K562 (cell line): ENCODE results near the gene SLC4A4. TPM values are rescaled to one million over a fixed set of nuclear protein-coding genes. Genes with fewer than 3 reads are reported as not detected.

Experiments
- ATAC-seq: fragments of 200-7000 bp; cut with Tn5 transposase; 3 replicates; pipeline ENCODE4 v1.9.1; 2020; ENCODE audit warnings: moderate library complexity
- BruUV-seq: library from RNA; stranded (reverse); fragments of 400-500 nt; replicated peaks from 2 replicates; lab custom pipeline; 2021; lab: Mats Ljungman, UMichigan
- CTCF ChIA-PET: fragments of 300-600 bp; formaldehyde crosslinking; extraction: SDS; loops from one replicate; lab custom pipeline; 2021; ENCODE audit warnings: low intra/inter-chr PET ratio; lab: Yijun Ruan, JAX
- POLR2A ChIA-PET: fragments of 300-600, 350-650 bp; sonication (Branson Sonifier 250); formaldehyde crosslinking; extraction: SDS; loops from one replicate; lab custom pipeline; 2021; ENCODE audit warnings: antibody characterized with exemption, inconsistent platforms; lab: Yijun Ruan, JAX
- DNase-seq, 4 experiments: peaks; one replicate each; pipeline versions ENCODE4 v3.0.0 to v3.0.0-alpha.2; 2011 to 2018; ENCODE audit warnings: low spot score in 3 of 4, mixed read lengths in 3 of 4; ENCODE audit errors: extremely low read depth in 1 of 4
- FAIRE-seq: peaks from 2 replicates; lab custom pipeline; 2011; peaks lifted over from hg19 to GRCh38; lab: Jason Lieb, UNC
- H2AFZ ChIP-seq: 2 replicates; pipeline ENCODE4 v1.6.0; 2011; ENCODE audit warnings: low read depth, low read length, control low read depth, inconsistent platforms
- H3K27ac ChIP-seq: fragments of 200-600 bp; 3 replicates; pipeline ENCODE4 v1.8.0; 2011; ENCODE audit warnings: low read depth, mild to moderate bottlenecking, control low read depth, inconsistent platforms, low read length, moderate library complexity, mixed read lengths; ENCODE audit errors: extremely low read depth
- H3K27me3 ChIP-seq, 2 experiments: fragments of 300-600 bp in 1 of 2; 2 replicates in 1 of 2; 3 replicates in 1 of 2; pipeline versions ENCODE4 v1.6.0 to v1.8.0; 2011; ENCODE audit warnings: inconsistent platforms in 2 of 2, low read length in 2 of 2, mild to moderate bottlenecking in 1 of 2, mixed read lengths in 1 of 2, moderate library complexity in 1 of 2; ENCODE audit not compliant: control insufficient read depth in 2 of 2, insufficient read depth in 2 of 2
- H3K36me3 ChIP-seq: fragments of 300-600 bp; 3 replicates; pipeline ENCODE4 v1.8.0; 2011; ENCODE audit warnings: mild to moderate bottlenecking, low read length, inconsistent platforms; ENCODE audit not compliant: control insufficient read depth, insufficient read depth
- H3K4me1 ChIP-seq, 2 experiments: fragments of 200-600 bp in 1 of 2; replicated peaks in 1 of 2; 2 replicates in 1 of 2; 3 replicates in 1 of 2; pipeline versions ENCODE4 v1.5.1 to v1.8.0; 2011; ENCODE audit warnings: inconsistent platforms in 2 of 2, low read length in 2 of 2, mild to moderate bottlenecking in 1 of 2, mixed read lengths in 1 of 2, moderate library complexity in 1 of 2; ENCODE audit not compliant: control insufficient read depth in 2 of 2, insufficient read depth in 2 of 2
- H3K4me2 ChIP-seq: 2 replicates; pipeline ENCODE4 v1.6.1; 2011; ENCODE audit warnings: low read length, control low read depth, inconsistent platforms, mixed read lengths; ENCODE audit not compliant: insufficient read depth
- H3K4me3 ChIP-seq: fragments of 200-600 bp; sonication (generic), shearing (Covaris generic); 2 replicates; pipeline ENCODE4 v1.5.1; 2016; ENCODE audit warnings: control low read depth, inconsistent platforms
- H3K79me2 ChIP-seq: fragments of 200-600 bp; 3 replicates; pipeline ENCODE4 v1.8.0; 2011; ENCODE audit warnings: low read length, inconsistent platforms; ENCODE audit not compliant: control insufficient read depth, insufficient read depth
- H3K9ac ChIP-seq, 2 experiments: 2 replicates each; pipeline versions ENCODE4 v1.6.0 to v1.6.1; 2011; ENCODE audit warnings: low read depth in 2 of 2, low read length in 2 of 2, control low read depth in 1 of 2, inconsistent platforms in 1 of 2, mild to moderate bottlenecking in 1 of 2, mixed read lengths in 1 of 2; ENCODE audit not compliant: insufficient read depth in 1 of 2
- H3K9me1 ChIP-seq: one replicate; pipeline ENCODE4 v1.6.0; 2011; ENCODE audit warnings: inconsistent platforms, mild to moderate bottlenecking, low read length, moderate library complexity; ENCODE audit not compliant: control insufficient read depth, insufficient read depth
- H3K9me3 ChIP-seq: replicated peaks from 2 replicates; pipeline ENCODE4 v1.5.1; 2011; ENCODE audit warnings: low read depth, low read length, inconsistent platforms; ENCODE audit not compliant: control insufficient read depth, insufficient read depth
- H4K20me1 ChIP-seq: replicated peaks from 2 replicates; pipeline ENCODE4 v1.6.1; 2011; ENCODE audit warnings: low read length, inconsistent platforms, mixed read lengths; ENCODE audit not compliant: control insufficient read depth, insufficient read depth
- AFF1 ChIP-seq, 2 experiments: fragments of 450-650 bp; IDR thresholded peaks; 2 replicates each; pipeline ENCODE4 v1.6.1; 2018; ENCODE audit warnings: mild to moderate bottlenecking in 2 of 2, low read depth in 1 of 2; ENCODE audit not compliant: partially characterized antibody in 2 of 2
- ETV1 ChIP-seq: fragments of 450-650 bp; conservative IDR thresholded peaks from 2 replicates; pipeline ENCODE4 v1.6.1; 2016; ENCODE audit warnings: missing genetic modification characterization, control low read depth, low read depth, missing compliant biosample characterization
- HNRNPL ChIP-seq: fragments of 200-400 bp; formaldehyde crosslinking; IDR thresholded peaks from 2 replicates; pipeline ENCODE4 v1.6.1; 2017; ENCODE audit warnings: low read depth, mild to moderate bottlenecking, low read length
- KDM5B ChIP-seq: fragments of 200-600 bp; sonication (generic); IDR thresholded peaks from 2 replicates; pipeline ENCODE4 v1.6.1; 2012; ENCODE audit warnings: low read depth, mild to moderate bottlenecking, moderate library complexity, low read length, control low read depth, inconsistent platforms; ENCODE audit not compliant: insufficient replicate concordance
- NCOA1 ChIP-seq: fragments of 450-650 bp; IDR thresholded peaks from 2 replicates; pipeline ENCODE4 v1.6.1; 2016; ENCODE audit warnings: low read depth
- SMC3 ChIP-seq: conservative IDR thresholded peaks from 2 replicates; pipeline ENCODE4 v1.6.1; 2011; ENCODE audit warnings: low read depth, low read length, improper control_type of control experiment; ENCODE audit not compliant: insufficient read depth
- TAF7 ChIP-seq: fragments of 450-650 bp; IDR thresholded peaks from 2 replicates; pipeline ENCODE4 v1.6.1; 2016; ENCODE audit warnings: missing genetic modification characterization, missing compliant biosample characterization
- WGBS: fragments of 100-300 bp; shearing (Covaris generic); methylation state at CpG from one replicate; pipeline ENCODE4 v1.1.6; 2016; ENCODE audit warnings: low coverage, mixed read lengths; ENCODE audit not compliant: insufficient coverage; ENCODE audit errors: missing lambda C conversion rate; 5-methylcytosine and 5-hydroxymethylcytosine counted together
- in situ Hi-C: fragments of 300-500 bp; cut with MboI; formaldehyde crosslinking; loops from 4 replicates; pipeline ENCODE4 v1.15.0; 2018; ENCODE audit warnings: inconsistent platforms, mixed read lengths
- intact Hi-C: fragments of 100-400 bp; cut with micrococcal nuclease; formaldehyde crosslinking; loops from 2 replicates; pipeline ENCODE4 v1.14.2; 2022
- polyA plus RNA-seq, 8 experiments: library from polyadenylated mRNA; depleted of rRNA in 4 of 8; stranded (reverse) in 5 of 8; unstranded in 3 of 8; fragments of >200 nt; fragmentation: Nextera tagmentation in 2 of 8; fragmentation: Illumina TruSeq in 1 of 8; extraction: Ambion mirVana in 2 of 8; extraction: Trizol in 1 of 8; gene quantifications; 2 replicates each; pipeline versions ENCODE4 v1.2.1 to v1.2.3, GENCODE V29; 2011 to 2014; ENCODE audit warnings: inconsistent platforms in 1 of 8, missing spikeins in 1 of 8
- total RNA-seq, 7 experiments: library from RNA; depleted of rRNA in 6 of 7; stranded (reverse); fragments of >200 nt in 6 of 7; fragmentation: Illumina TruSeq in 2 of 7; extraction: Trizol in 2 of 7; gene quantifications; 2 replicates each; pipeline versions ENCODE4 v1.2.1 to v1.2.3, GENCODE V29; 2011 to 2021; ENCODE audit warnings: low replicate concordance in 1 of 7

The SLC4A4 gene
- total and polyA plus RNA-seq, 9 of the 15 experiments (the other 6 are each of a cell fraction or from before 2014, with no cell fraction given): 0.01 to 0.18 (median 0.07) TPM; not detected in 2

GRCh38 chr4:71360844-71361243, 22.0 kb downstream of the SLC4A4 start:
- Histone ChIP-seq H3K79me2 (no peaks in the 10 kb centered on the region), H4K20me1 (no peaks in the 10 kb centered on the region), H3K4me3 (no peak overlapping the region), H3K27ac (no peak overlapping the region), H3K4me2 (no peak overlapping the region), H3K27me3 (no peaks in the 10 kb centered on the region; a peak in 1 of 5 replicates), H3K4me1 (no peaks in the 10 kb centered on the region), H2AFZ (no peak overlapping the region), H3K9ac (no peak overlapping the region), H3K9me1 (no peaks in the 10 kb centered on the region), H3K36me3 (no peaks in the 10 kb centered on the region), H3K9me3 (no peaks in the 10 kb centered on the region)
- no peak for ATAC-seq
- no peak for FAIRE-seq
- in situ Hi-C loops: no loop called here
- intact Hi-C loops: no loop called here
- no peak for DNase-seq
- no TSS peak for BruUV-seq
- under 1% methylated on average over 12 of the region's 12 CpGs for WGBS
- CTCF ChIA-PET: no interaction called here
- POLR2A ChIA-PET: no interaction called here
- TF ChIP-seq KDM5B (no peak), HNRNPL (no peak), ETV1 (tag) (no peak), AFF1 (IDR thresholded peaks at IDR 0.05; ENCODE audit: low read depth in 1 of 2, partially characterized antibody in 2 of 2) (no peak), NCOA1 (no peak), TAF7 (tag) (no peak), SMC3 (no peak)
